Activated CD4-positive, alpha-beta T cell treated with anti-CD3 and anti-CD28 coated beads, Interleukin-2, amount 50 U/mL, for 48 hours (primary cell): ENCODE measurements around the gene KCNK17.

Experiments
- DNase-seq, 2 experiments: peaks; one replicate each; pipeline ENCODE4 v3.0.0-alpha.2; 2020

Gene KCNK17

DNA sequence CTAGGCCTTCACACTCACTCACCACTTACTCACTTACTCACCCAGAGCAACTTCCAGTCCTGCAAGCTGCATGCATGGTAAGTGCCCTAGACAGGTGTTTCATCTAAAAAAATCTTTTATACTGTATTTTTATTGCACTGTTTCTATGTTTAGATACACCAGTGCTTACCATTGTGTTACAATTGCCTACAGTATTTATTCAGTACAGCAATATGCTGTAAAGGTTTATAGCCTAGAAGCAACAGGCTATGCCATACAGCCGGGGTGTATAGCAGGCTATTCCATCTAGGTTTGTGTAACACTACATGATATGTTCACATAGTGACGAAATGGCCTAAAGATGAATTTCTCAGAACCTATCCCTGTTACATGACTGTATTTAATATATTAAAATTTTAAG is 47.8 kb downstream of the KCNK17 start:
- DNase-seq: no peak

DNA sequence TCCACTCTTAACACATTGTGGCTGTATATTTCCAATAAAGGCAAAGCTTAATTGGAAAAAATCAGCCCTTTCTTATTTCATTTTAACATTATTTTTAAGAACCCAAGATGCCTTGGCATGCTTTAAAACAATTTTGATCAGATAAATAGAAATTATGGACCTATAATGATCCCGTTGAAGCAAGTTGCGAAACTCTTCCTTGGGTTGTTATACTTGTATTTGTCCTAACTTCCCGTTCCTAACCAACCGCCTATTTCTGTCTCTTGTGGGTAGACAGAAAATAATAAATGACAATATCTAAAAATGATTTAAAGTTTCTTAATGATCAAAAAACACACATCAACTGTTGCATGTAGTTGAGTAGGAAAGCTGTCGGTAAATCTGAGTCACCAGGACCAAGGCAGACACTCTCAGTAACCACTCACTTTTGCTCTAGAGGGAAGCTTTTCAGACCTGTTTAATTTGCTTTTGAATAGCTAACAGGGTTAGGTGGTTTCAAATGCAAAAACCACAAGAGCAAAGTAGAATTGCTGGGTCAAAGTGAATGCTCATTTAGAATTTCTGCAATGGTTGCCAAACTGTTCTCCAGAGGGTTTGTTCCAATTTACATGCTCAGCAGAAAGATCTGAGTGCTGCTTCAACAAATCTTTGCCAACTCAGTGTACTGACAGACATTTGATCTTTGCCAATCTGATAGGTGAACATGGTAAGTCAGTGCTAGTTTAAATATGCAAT is 50.7 kb downstream of the KCNK17 start:
- DNase-seq: no peak

DNA sequence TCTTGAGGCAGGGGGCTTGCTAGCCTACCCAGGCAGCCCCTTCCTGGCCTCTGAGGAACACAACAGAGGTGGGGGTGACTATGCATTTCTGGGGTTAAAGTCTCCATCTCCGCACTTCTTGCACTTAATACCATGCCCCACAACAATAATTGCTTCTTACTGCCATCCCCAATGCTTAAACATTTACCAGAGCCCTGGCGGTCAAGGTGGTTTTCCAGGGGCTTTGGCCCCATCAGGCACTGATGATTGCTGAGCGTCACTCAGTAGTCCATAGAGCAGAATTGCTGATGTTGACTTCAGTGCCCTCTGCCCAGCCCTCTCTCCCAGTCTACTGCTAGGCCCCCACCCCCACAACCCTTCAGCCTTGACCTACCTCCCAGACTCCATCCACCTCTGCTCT is 52.5 kb downstream of the KCNK17 start:
- no peak for DNase-seq

DNA sequence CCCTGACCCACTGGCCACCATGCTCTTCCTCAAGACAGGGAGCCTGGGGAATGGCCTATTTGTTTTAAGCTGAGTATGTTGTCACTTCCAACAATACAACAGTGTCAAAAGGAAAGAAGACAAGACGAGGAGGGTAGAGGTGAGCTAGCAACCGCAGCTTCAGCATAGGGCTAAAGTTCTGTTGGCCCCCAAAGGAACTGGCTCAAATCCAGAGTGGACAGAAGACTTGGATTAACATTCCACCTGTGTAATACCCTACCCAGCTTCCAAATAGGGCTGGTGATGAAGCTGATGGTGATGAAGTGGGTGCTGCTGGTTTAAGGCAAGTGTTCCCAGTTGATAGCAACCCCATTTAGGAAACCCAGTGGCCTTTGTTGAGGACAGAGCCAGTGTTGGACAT is 53.3 kb downstream of the KCNK17 start:
- no peak for DNase-seq

DNA sequence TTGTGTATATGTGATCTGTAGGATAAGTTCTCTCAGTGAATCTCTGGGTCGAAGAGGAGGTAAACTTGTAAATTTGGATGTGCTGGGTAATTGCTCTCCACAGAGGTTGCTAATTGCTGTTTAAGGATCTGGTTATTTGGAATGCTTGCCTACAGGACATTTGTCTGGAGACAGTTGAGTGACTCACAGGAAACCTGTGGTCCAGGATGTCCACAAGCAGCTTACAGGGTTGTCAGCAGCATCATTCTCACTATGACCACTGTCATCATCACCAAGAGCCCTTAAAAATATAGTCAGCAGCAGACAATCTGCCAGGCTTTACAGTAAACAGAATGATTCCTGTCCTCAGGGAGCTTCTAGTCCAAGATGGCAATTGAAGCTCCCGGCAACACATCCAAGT is 53.8 kb downstream of the KCNK17 start:
- no peak for DNase-seq

DNA sequence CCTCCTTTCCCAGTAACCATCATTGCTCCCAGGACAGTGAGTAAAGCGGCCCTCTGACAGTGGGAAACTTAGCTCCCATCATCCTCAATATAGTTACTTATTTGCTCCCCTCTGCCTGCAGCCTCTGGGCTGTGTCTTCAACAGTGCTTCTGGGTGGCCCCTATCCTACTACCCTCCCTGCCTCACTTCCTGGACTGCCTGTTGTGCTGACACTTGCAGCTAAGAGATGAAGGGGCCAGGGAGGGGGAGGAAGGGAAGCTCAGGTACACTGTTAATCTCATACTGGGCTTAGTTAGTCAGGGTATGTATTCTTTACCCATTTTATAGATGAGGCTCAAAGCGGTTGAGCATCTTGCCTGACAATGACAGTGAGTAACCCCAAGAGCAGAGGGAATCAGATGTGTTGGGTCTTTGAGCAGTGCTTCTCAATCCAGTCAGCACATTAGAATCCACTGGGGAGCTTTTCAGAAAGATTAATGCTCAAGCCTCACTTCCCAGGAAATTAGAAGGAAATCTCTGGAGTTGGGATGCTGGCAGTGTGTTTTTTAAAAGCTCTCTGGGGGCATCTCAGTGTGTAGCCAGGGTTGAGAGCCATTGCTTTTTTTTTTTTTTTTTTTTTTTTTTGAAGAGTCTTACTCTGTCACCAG is 57.8 kb downstream of the KCNK17 start:
- DNase-seq: no peak

DNA sequence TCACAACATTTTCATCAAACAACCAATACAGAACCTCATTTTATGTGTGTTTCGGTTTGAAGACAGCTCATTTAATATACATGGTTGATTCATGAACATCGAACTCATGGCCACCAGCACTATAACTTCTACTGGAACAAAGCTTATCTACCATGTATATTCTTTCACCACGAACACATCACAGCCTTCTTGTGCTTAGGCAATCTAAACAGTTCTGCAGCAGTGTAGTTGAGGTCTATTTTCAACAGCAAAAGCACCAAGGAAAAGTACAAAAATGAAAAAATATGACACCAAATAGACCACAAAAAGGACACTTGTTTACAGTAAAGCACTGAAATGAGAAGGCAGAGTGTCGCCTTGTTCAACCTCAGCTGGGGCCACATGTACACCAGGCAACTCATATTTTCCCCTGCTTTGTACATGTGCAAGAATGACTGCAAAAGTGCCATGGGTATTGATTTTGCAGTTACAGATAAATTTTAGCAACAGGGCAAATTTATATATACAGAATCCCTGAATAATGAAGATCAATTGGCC is 59.2 kb downstream of the KCNK17 start:
- no peak for DNase-seq

DNA sequence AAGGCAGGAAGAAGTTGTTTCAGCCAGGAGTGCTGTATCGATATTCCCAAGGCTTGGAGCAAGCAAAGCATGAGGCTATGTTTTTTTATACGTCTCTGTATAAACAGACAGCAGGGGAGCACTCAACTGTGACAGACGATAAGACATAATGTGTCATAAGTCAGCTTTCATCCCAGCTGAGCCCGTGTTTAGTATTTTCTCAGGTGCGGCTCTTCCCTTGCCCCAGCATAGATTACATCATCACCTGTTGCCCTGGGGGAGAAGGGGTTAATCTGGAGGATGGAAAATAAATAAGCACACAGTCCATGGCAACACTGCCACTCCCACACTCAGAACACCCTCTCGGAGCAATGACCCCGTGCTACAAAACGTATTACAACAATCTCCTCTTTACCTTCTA is 62.8 kb downstream of the KCNK17 start:
- no peak for DNase-seq

DNA sequence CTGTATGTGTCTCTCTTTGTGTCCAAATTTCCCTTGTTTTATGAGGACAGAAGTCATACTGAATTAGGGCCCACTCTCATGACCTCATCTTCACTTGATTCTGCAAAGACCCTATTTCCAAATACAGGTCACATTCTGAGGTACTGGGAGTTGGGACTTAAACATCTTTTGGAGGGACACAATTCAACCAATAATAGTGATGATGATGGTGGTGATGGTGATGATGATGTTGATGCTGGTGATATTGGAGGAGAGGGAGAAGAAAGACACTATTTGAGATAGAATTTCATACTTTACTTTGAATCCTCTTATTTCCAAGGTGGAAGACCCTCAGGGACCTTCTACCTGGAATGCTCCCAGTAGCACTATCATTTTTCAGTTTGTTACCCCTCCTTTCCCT is 63.7 kb downstream of the KCNK17 start:
- no peak for DNase-seq

DNA sequence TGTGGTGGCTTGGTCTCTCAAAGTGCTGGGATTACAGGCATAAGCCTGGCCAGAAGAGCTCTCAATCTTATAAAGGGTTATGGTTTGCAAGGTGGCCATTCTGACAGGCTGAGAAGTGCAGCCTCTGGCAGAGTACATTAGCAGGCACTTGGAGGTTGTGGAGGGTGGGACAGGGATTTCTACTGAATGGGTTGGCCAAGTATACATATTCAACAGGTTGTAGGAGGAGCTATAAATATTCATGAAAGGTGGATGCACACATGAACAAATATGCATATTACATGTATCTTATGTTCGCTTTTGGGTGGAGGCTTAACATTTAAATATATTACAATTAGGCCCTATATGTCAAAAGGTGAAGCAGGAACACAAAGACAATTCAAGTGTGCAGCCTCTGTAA is 64.9 kb downstream of the KCNK17 start:
- no peak for DNase-seq
